HCT116 (cell line): ENCODE measurements around the gene BRICD5. TPM values are rescaled to one million over a fixed set of nuclear protein-coding genes. Genes with fewer than 3 reads are reported as not detected.

Experiments
- ATAC-seq: fragments of 200-7000 bp; cut with Tn5 transposase; 2 replicates; pipeline ENCODE4 v1.9.1; 2020; ENCODE audit warnings: mild to moderate bottlenecking, moderate library complexity
- BruUV-seq: library from RNA; stranded (reverse); fragments of 400-500 nt; replicated peaks from 2 replicates; lab custom pipeline; 2021; lab: Mats Ljungman, UMichigan
- CTCF ChIA-PET: fragments of 300-600 bp; sonication (Branson Sonifier 250); formaldehyde crosslinking; loops from one replicate; lab custom pipeline; 2021; ENCODE audit warnings: antibody characterized with exemption; lab: Charles Lee
- POLR2A ChIA-PET: fragments of 300-600, 350-600 bp; sonication (Branson Sonifier 250); formaldehyde crosslinking; loops from one replicate; lab custom pipeline; 2021; ENCODE audit warnings: antibody characterized with exemption; lab: Charles Lee
- RAD21 ChIA-PET, 2 experiments: fragments of 300-600 bp; sonication (Branson Sonifier 250); formaldehyde crosslinking; loops; one replicate each; lab custom pipeline; 2023; ENCODE audit warnings: low total read pairs in 2 of 2; ENCODE audit not compliant: uncharacterized antibody in 2 of 2, unreplicated experiment in 2 of 2, low non-redundant PET in 1 of 2; lab: Charles Lee
- DNase-seq: peaks from one replicate; pipeline ENCODE4 v3.0.0-alpha.2; 2010; ENCODE audit warnings: low read depth, low spot score
- H2AFZ ChIP-seq: fragments of 200-600 bp; shearing (Covaris generic), sonication (generic); 2 replicates; pipeline ENCODE4 v1.6.1; 2017; ENCODE audit warnings: low read depth, mixed run types, mixed read lengths, antibody characterized with exemption, low read length; ENCODE audit not compliant: poor library complexity, severe bottlenecking
- H3K27ac ChIP-seq: 2 replicates; pipeline ENCODE4 v1.5.1; 2012; ENCODE audit warnings: low read depth, low read length
- H3K27me3 ChIP-seq: fragments of 200-600 bp; sonication (generic); 2 replicates; pipeline ENCODE4 v1.6.1; 2016; ENCODE audit warnings: mixed run types, low read length, mixed read lengths; ENCODE audit not compliant: insufficient read depth
- H3K36me3 ChIP-seq, 2 experiments: fragments of 200-500 bp in 1 of 2; fragments of 200-600 bp in 1 of 2; sonication (Bioruptor generic) in 1 of 2; sonication (generic) in 1 of 2; 2 replicates each; pipeline versions ENCODE4 v1.5.1 to v1.6.1; 2014 to 2016; ENCODE audit warnings: low read length in 2 of 2, inconsistent platforms in 1 of 2, mixed read lengths in 1 of 2, mixed run types in 1 of 2; ENCODE audit not compliant: insufficient read depth in 2 of 2, control insufficient read depth in 1 of 2
- H3K4me1 ChIP-seq, 2 experiments: fragments of 200-600 bp in 1 of 2; sonication (generic) in 1 of 2; 2 replicates each; pipeline versions ENCODE4 v1.5.1 to v1.6.1; 2012 to 2017; ENCODE audit warnings: low read length in 2 of 2, inconsistent platforms in 1 of 2, mild to moderate bottlenecking in 1 of 2, mixed read lengths in 1 of 2, mixed run types in 1 of 2, moderate library complexity in 1 of 2; ENCODE audit not compliant: insufficient read depth in 2 of 2, control insufficient read depth in 1 of 2
- H3K4me2 ChIP-seq: fragments of 200-600 bp; sonication (generic); 2 replicates; pipeline ENCODE4 v1.6.1; 2017; ENCODE audit warnings: mixed run types, low read length, mixed read lengths
- H3K4me3 ChIP-seq, 2 experiments: fragments of 200-600 bp in 1 of 2; sonication (generic) in 1 of 2; replicated peaks in 1 of 2; 2 replicates each; pipeline ENCODE4 v1.5.1; 2011 to 2016; ENCODE audit warnings: low read length in 2 of 2, control low read depth in 1 of 2, low read depth in 1 of 2, mild to moderate bottlenecking in 1 of 2, mixed read lengths in 1 of 2, mixed run types in 1 of 2
- H3K79me2 ChIP-seq: fragments of 200-600 bp; sonication (generic); 2 replicates; pipeline ENCODE4 v1.6.1; 2017; ENCODE audit warnings: mild to moderate bottlenecking, mixed run types, low read length, moderate library complexity, mixed read lengths; ENCODE audit not compliant: insufficient read depth
- H3K9ac ChIP-seq: fragments of 200-600 bp; sonication (generic); 2 replicates; pipeline ENCODE4 v1.6.1; 2016; ENCODE audit warnings: low read length, mixed read lengths
- H3K9me2 ChIP-seq: fragments of 200-600 bp; sonication (generic), shearing (Covaris generic); 2 replicates; pipeline ENCODE4 v1.6.1; 2017; ENCODE audit warnings: mixed run types, mild to moderate bottlenecking, moderate library complexity; ENCODE audit not compliant: insufficient read depth
- H3K9me3 ChIP-seq, 2 experiments: fragments of 200-500 bp in 1 of 2; fragments of 200-600 bp in 1 of 2; sonication (Bioruptor generic) in 1 of 2; sonication (generic) in 1 of 2; 2 replicates each; pipeline ENCODE4 v1.6.1; 2014 to 2017; ENCODE audit warnings: low read length in 2 of 2, mixed read lengths in 2 of 2, inconsistent platforms in 1 of 2, low read depth in 1 of 2, mild to moderate bottlenecking in 1 of 2, mixed run types in 1 of 2, moderate library complexity in 1 of 2; ENCODE audit not compliant: control insufficient read depth in 1 of 2, insufficient read depth in 1 of 2
- H4K20me1 ChIP-seq: fragments of 200-600 bp; sonication (generic), shearing (Covaris generic); 2 replicates; pipeline ENCODE4 v1.6.1; 2017; ENCODE audit warnings: mixed run types, mild to moderate bottlenecking, moderate library complexity; ENCODE audit not compliant: insufficient read depth
- ATF3 ChIP-seq: IDR thresholded peaks from 2 replicates; pipeline ENCODE4 v1.6.1; 2012
- MAX ChIP-seq: IDR thresholded peaks from 2 replicates; pipeline ENCODE4 v1.6.1; 2012
- REST ChIP-seq: IDR thresholded peaks from 2 replicates; pipeline ENCODE4 v1.6.1; 2012; ENCODE audit warnings: low read depth
- SIN3A ChIP-seq: IDR thresholded peaks from 2 replicates; pipeline ENCODE4 v1.6.1; 2012; ENCODE audit warnings: low read depth
- intact Hi-C: fragments of 100-400 bp; cut with micrococcal nuclease; formaldehyde crosslinking; loops from 2 replicates; pipeline ENCODE4 v1.10.0; 2022
- total RNA-seq: library from RNA; stranded (reverse); gene quantifications from one replicate; pipeline ENCODE4 v1.2.1, GENCODE V29; 2021; ENCODE audit not compliant: unreplicated experiment

The BRICD5 gene
- total RNA-seq, 1 experiment from 2014 or later, result 9.8 TPM

- DNase-seq (no peak), ATAC-seq (no peak)
- ChIA-PET POLR2A (interaction anchor here (1.4 kb wide), 1 partner anchor 18 kb away, joined by 10 read pairs; the partner anchor contains the start of gene TRAF7), CTCF (no interaction called here), RAD21 (no interaction called here)
- Histone ChIP-seq H3K4me2 (no peak overlapping the region), H3K27me3 (no peaks in the 10 kb centered on the region), H3K4me3 (no peak overlapping the region), H3K79me2 (no peaks in the 10 kb centered on the region), H3K4me1 (peaks cover 0 to 4% of the 10 kb centered on the region in 2 experiments; a peak in 1 of 4 replicates), H3K27ac (no peak overlapping the region), H3K9me2 (no peaks in the 10 kb centered on the region), H2AFZ (no peak overlapping the region), H3K9ac (no peak overlapping the region), H3K36me3 (peaks cover 8 to 37% of the 10 kb centered on the region in 2 experiments; a peak in 2 of 4 replicates), H3K9me3 (no peaks in the 10 kb centered on the region), H4K20me1 (no peaks in the 10 kb centered on the region)
- intact Hi-C loops, result no loop called here
- BruUV-seq, result no TSS peak
- TF ChIP-seq SIN3A (no peak), MAX (no peak), ATF3 (no peak), REST (no peak)
Measured at GRCh38 chr16:2173366-2173765, 37.3 kb downstream of the BRICD5 start.
